Sigmoid colon (tissue), 7 donors: ENCODE measurements around the gene ZFP90. TPM values are rescaled to one million over a fixed set of nuclear protein-coding genes. Genes with fewer than 3 reads are reported as not detected.

Experiments used
- DNase-seq: peaks from one replicate; pipeline ENCODE4 v3.0.0-alpha.2; 2019
- H3K27ac ChIP-seq, 4 donors: fragments of 200-600 bp; sonication (generic); one replicate each; pipeline ENCODE4 v1.5.1; 2016 to 2019; ENCODE audit warnings: mild to moderate bottlenecking in 1 of 4
- H3K27me3 ChIP-seq, 3 donors: fragments of 200-600 bp; sonication (generic); one replicate each; pipeline ENCODE4 v1.5.1; 2019; ENCODE audit warnings: mild to moderate bottlenecking in 1 of 3
- H3K36me3 ChIP-seq, 4 donors: fragments of 200-600 bp; sonication (generic); one replicate each; pipeline ENCODE4 v1.5.1; 2016 to 2019
- H3K4me1 ChIP-seq, 4 donors: fragments of 200-600 bp; sonication (generic); one replicate each; pipeline ENCODE4 v1.5.1; 2017 to 2019
- H3K4me3 ChIP-seq, 4 donors: fragments of 200-600 bp; sonication (generic); one replicate each; pipeline ENCODE4 v1.5.1; 2017 to 2019; ENCODE audit warnings: mild to moderate bottlenecking in 2 of 4, moderate library complexity in 1 of 4
- H3K9me3 ChIP-seq, 4 donors: fragments of 200-600 bp in 3 of 4; sonication (generic) in 3 of 4; one replicate each; pipeline versions ENCODE4 v1.5.1 to v1.6.1; 2013 to 2019
- CTCF ChIP-seq, 4 experiments: fragments of 450-650 bp in 3 of 4; fragments of 200-600 bp in 1 of 4; IDR thresholded peaks; one replicate each; pipeline ENCODE4 v1.5.1; 2016 to 2019; ENCODE audit warnings: antibody characterized with exemption in 4 of 4, mild to moderate bottlenecking in 3 of 4, moderate library complexity in 2 of 4
- EP300 ChIP-seq, 4 donors: sonication (generic); formaldehyde crosslinking; IDR thresholded peaks; one replicate each; pipeline ENCODE4 v1.6.1; 2017; ENCODE audit warnings: antibody characterized with exemption in 4 of 4
- POLR2A ChIP-seq, 2 donors: fragments of 450-650 bp; IDR thresholded peaks; one replicate each; pipeline ENCODE4 v1.6.1; 2016; ENCODE audit warnings: antibody characterized with exemption in 2 of 2, mild to moderate bottlenecking in 2 of 2, moderate library complexity in 2 of 2
- POLR2AphosphoS5 ChIP-seq, 4 donors: sonication (generic); formaldehyde crosslinking; IDR thresholded peaks; one replicate each; pipeline ENCODE4 v1.6.1; 2017; ENCODE audit warnings: antibody characterized with exemption in 4 of 4
- WGBS, 2 donors: extraction: QIAGEN DNeasy Blood & Tissue Kit; methylation state at CpG; one replicate each; pipeline ENCODE4 v1.1.7; 2013; 5-methylcytosine and 5-hydroxymethylcytosine counted together
- intact Hi-C: fragments of 100-400 bp; cut with DNase I; formaldehyde crosslinking; loops from one replicate; pipeline ENCODE4 v1.15.1; 2023
- polyA plus RNA-seq, 3 donors: library from polyadenylated mRNA; stranded (reverse); fragments of 200-250 nt; gene quantifications; one replicate each; pipeline ENCODE4 v1.2.3, GENCODE V29; 2013
- total RNA-seq, 4 donors: library from RNA; depleted of rRNA; stranded (reverse); fragments of >200 nt; gene quantifications; one replicate each; pipeline ENCODE4 v1.1.0, GENCODE V29; 2016
- donor health status: healthy with polysubstance abuse.
- donor health status: Bipolar disorder and iron deficiency.
- donor health status: healthy.

ZFP90 gene
- total and polyA plus RNA-seq, 7 donors: 1.6 to 48.5 (median 33.4) TPM

DNA sequence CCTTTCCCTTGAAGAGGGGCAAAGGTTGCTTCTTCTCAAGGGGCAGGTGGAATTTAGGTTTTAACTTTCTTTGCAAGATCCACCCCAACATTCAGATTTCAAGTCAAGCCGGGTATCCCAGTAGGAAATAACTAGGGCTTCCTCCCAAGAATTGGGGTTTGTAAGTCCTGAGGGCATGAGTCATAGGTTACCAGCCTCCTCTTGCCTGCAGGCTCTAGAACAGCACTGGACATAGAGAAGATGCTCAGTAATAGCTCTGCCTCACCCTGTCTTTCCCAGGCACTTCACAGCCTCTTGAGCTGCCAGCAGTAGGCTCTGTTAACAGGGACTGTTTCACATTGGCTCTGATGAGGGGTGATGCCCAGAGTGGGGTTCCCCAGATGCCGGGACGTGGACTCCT, 35.8 kb upstream of the ZFP90 start:
- Histone ChIP-seq H3K27me3 (peaks cover 0 to 17% (median 0%) of the 10 kb centered on the region in 3 donors), H3K4me3 (no peak overlapping the region), H3K36me3 (no peaks in the 10 kb centered on the region), H3K9me3 (no peaks in the 10 kb centered on the region), H3K4me1 (no peaks in the 10 kb centered on the region), H3K27ac (no peak overlapping the region)
- no peak for DNase-seq
- TF ChIP-seq POLR2AphosphoS5 (IDR thresholded peaks at IDR 0.05): no peak
- no peak for TF ChIP-seq EP300 (IDR thresholded peaks at IDR 0.05)
- no peak for TF ChIP-seq CTCF (IDR thresholded peaks at IDR 0.05)
- TF ChIP-seq POLR2A (IDR thresholded peaks at IDR 0.05): no peak
- 86 to 89% methylated on average over 3 of the region's 3 CpGs for WGBS, 2 donors
- intact Hi-C loops: no loop called here

GRCh38 chr16:68504066-68504465, 35.0 kb upstream of the ZFP90 start:
- intact Hi-C loops: no loop called here
- Histone ChIP-seq H3K4me1 (no peaks in the 10 kb centered on the region), H3K27ac (no peak overlapping the region), H3K9me3 (no peaks in the 10 kb centered on the region), H3K27me3 (peaks cover 0 to 19% (median 0%) of the 10 kb centered on the region in 3 donors), H3K36me3 (no peaks in the 10 kb centered on the region), H3K4me3 (no peak overlapping the region)
- DNase-seq: no peak
- no peak for TF ChIP-seq EP300 (IDR thresholded peaks at IDR 0.05)
- TF ChIP-seq POLR2AphosphoS5 (IDR thresholded peaks at IDR 0.05): no peak
- no peak for TF ChIP-seq CTCF (IDR thresholded peaks at IDR 0.05)
- TF ChIP-seq POLR2A (IDR thresholded peaks at IDR 0.05): no peak
- 86 to 90% methylated on average over 7 of the region's 7 CpGs for WGBS, 2 donors

- H3K27me3 ChIP-seq: peaks cover 0 to 38% (median 11%) of the 10 kb centered on the region in 3 donors
- TF ChIP-seq EP300 (IDR thresholded peaks at IDR 0.05) (no peak), POLR2A (IDR thresholded peaks at IDR 0.05) (no peak), POLR2AphosphoS5 (IDR thresholded peaks at IDR 0.05) (no peak), CTCF (IDR thresholded peaks at IDR 0.05) (no peak)
Observed at GRCh38 chr16:68506331-68507053, 32.6 kb upstream of the ZFP90 start.

GRCh38 chr16:68508013-68508412, 31.1 kb upstream of the ZFP90 start:
- Histone ChIP-seq H3K27me3 (peaks cover 0 to 43% (median 11%) of the 10 kb centered on the region in 3 donors), H3K4me1 (peaks cover 0 to 7% (median 3%) of the 10 kb centered on the region in 4 donors), H3K4me3 (no peak overlapping the region), H3K27ac (no peak overlapping the region), H3K36me3 (no peaks in the 10 kb centered on the region), H3K9me3 (no peaks in the 10 kb centered on the region)
- WGBS, 2 donors: 71 to 82% methylated on average over 8 of the region's 8 CpGs
- TF ChIP-seq EP300 (IDR thresholded peaks at IDR 0.05) (no peak), CTCF (IDR thresholded peaks at IDR 0.05) (no peak), POLR2AphosphoS5 (IDR thresholded peaks at IDR 0.05) (no peak), POLR2A (IDR thresholded peaks at IDR 0.05) (no peak)
- intact Hi-C loops: no loop called here
- no peak for DNase-seq

More at GRCh38 chr16:68506331-68507053, 32.6 kb upstream of the ZFP90 start:
- H3K36me3 ChIP-seq: no peaks in the 10 kb centered on the region
- H3K4me1 ChIP-seq: peaks cover 0 to 7% (median 3%) of the 10 kb centered on the region in 4 donors
- no peak overlapping the region for H3K4me3 ChIP-seq
- intact Hi-C loops: no loop called here
- no peaks in the 10 kb centered on the region for H3K9me3 ChIP-seq
- no peak overlapping the region for H3K27ac ChIP-seq
- 82 to 84% methylated on average over 10 of the region's 10 CpGs for WGBS, 2 donors
- DNase-seq: no peak
